Measurements from ENCODE around the gene CCDC88C. TPM values are rescaled to one million over a fixed set of nuclear protein-coding genes. Genes with fewer than 3 reads are reported as not detected.

The CCDC88C gene
- total RNA-seq, 1 donor from 2014 or later, result 16.4 TPM

DNA sequence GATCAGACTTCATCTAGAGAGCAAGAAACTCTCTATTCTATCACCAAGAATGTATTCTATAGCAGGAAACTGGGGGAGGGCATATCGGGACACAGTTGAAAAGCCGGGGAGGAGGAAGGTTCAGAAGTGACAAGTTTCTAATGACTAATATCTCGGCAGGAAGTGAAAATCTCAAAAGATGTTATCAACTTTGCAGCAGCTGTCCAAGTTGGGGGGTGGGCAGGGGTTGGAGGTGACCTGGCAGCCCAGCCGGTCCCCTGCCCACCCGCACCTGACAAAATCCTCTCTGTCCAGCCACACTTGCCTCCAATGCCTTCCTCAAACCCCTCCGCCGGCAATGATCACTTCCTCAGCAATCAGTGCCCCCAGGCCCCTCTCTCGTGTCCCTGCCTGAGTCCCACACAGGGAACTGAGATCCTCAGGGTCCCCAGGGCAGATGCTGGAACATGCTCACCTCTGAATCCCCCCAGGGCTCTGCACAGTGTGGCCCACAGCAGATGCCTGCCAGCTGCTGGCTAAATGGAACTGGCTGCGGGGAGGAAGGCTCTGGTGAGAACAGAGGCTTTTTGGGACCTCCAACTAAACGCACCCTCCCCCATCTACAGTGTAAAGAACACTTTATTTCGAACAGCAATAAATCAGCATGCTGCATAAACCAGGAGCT is 43.9 kb downstream of the CCDC88C start:
- no peak overlapping the region for H3K4me3 ChIP-seq (ENCODE audit: low read depth, low read length)
- TF ChIP-seq, protein P1, sequence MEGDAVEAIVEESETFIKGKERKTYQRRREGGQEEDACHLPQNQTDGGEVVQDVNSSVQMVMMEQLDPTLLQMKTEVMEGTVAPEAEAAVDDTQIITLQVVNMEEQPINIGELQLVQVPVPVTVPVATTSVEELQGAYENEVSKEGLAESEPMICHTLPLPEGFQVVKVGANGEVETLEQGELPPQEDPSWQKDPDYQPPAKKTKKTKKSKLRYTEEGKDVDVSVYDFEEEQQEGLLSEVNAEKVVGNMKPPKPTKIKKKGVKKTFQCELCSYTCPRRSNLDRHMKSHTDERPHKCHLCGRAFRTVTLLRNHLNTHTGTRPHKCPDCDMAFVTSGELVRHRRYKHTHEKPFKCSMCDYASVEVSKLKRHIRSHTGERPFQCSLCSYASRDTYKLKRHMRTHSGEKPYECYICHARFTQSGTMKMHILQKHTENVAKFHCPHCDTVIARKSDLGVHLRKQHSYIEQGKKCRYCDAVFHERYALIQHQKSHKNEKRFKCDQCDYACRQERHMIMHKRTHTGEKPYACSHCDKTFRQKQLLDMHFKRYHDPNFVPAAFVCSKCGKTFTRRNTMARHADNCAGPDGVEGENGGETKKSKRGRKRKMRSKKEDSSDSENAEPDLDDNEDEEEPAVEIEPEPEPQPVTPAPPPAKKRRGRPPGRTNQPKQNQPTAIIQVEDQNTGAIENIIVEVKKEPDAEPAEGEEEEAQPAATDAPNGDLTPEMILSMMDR (conservative IDR thresholded peaks at IDR 0.05; ENCODE audit: low read depth, low read length), result no peak
- DNase-seq (ENCODE audit: low read depth), result no peak

DNA sequence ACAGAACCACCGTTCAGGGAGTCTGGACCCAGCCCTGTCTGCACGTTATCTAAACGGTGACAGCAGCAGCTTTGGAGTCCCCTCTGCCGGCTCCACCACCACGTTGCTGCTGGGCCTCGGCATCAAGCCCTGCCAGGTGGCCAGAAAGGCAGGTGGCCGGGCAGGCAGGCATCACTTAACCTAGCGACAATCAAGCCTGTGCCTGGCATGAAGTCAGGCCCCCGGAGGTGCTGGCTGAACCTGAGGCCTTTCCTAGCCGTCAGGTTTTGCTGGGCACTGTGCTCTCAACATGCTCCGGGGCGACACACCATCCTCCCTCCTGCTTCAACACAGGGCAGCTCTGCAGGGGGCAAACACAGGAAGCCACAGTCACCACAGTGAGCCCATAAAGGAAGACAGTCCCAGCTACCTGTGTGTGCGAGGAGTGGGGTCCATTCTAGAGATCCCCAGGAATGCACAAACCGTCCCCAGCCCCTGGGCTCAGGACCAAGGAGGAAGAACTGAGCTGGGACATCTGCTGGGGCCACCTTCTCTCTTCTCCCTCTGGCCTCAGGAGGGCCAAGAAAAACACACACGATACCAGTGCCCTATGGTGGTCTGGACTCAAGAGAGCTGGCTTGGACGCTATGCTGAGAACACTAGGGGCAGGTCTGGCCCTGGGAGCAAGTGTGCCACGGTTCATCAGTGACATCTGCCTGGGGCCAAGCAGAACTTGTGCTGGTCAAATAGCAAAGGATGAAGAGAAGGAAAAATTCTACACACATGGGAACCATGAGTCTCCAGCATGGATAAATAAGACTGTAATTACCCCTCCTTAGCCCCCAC is 44.7 kb downstream of the CCDC88C start:
- no peak for DNase-seq (ENCODE audit: low read depth)
- TF ChIP-seq, protein P1 (conservative IDR thresholded peaks at IDR 0.05; ENCODE audit: low read depth, low read length), result no peak
- no peak overlapping the region for H3K4me3 ChIP-seq (ENCODE audit: low read depth, low read length)

DNA sequence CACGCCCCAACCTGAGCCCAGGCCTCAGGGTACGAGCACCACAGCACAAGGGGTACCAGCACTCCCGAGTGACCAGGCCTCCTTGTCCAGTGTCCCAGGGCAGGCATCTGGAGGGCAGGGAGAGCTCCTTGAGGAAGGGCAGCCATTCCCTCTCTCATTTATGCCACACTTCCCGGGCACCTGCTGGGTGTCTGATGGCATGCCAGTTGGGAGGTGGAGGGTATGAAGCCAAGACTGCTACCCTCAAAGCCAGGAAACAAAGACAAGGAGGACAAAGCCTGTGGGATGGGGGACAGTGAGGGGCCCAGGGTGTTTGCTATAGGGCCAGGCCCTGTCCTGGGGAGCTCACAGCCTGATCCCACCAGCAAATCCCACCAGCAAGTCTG is 45.6 kb downstream of the CCDC88C start:
- no peak for DNase-seq (ENCODE audit: low read depth)
- TF ChIP-seq, protein P1 (conservative IDR thresholded peaks at IDR 0.05; ENCODE audit: low read depth, low read length), result no peak
- H3K4me3 ChIP-seq (ENCODE audit: low read depth, low read length), result no peak overlapping the region

DNA sequence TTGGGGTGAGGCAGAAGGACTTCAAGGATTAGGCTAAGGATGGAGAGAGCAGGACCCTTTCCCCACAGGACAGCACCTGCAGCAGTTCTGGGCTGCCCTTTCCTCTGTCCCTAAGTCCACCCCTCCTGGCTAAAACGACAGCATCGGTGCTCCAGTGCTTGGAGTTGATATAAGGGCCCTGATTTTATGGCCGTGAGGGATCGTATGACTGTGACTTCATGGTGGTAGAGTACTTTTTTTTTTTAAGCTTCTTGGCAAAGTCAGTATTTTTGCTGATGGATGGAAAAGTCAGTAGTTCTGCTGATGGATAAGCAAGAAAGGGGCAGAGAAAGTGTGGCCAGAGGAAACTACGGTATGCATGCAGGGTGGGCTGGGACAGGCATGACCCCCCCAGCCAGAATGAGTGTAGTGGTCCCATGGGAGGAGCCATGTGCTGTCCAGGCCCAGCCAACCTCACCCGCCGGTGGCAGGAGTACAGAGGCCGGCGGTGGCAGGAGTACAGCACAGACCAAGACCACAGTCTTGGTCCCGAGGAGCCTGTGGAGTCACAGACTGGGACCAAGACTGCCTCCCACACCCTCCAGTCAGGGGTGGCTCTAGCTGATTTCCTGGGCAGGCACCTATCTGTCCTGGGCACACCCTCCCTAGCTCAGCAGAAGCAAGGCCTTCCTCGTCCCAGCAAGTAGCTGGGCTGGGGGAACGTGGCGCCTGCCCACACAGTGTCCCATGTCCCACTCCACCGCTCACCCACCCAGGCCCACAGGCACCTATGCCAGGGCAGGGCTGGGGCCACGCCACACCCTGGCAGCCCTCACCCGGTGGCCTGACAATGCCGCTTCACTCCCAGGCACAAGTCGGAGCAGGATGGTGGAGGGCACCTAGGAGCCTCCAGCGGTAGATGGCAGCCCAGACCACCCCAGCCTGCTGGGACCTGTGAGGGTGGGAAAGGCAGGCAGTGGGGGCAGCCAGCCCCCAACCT is 46.3 kb downstream of the CCDC88C start:
- H3K4me3 ChIP-seq (ENCODE audit: low read depth, low read length), result no peak overlapping the region
- DNase-seq (ENCODE audit: low read depth), result no peak
- TF ChIP-seq, protein P1 (conservative IDR thresholded peaks at IDR 0.05; ENCODE audit: low read depth, low read length), result no peak

DNA sequence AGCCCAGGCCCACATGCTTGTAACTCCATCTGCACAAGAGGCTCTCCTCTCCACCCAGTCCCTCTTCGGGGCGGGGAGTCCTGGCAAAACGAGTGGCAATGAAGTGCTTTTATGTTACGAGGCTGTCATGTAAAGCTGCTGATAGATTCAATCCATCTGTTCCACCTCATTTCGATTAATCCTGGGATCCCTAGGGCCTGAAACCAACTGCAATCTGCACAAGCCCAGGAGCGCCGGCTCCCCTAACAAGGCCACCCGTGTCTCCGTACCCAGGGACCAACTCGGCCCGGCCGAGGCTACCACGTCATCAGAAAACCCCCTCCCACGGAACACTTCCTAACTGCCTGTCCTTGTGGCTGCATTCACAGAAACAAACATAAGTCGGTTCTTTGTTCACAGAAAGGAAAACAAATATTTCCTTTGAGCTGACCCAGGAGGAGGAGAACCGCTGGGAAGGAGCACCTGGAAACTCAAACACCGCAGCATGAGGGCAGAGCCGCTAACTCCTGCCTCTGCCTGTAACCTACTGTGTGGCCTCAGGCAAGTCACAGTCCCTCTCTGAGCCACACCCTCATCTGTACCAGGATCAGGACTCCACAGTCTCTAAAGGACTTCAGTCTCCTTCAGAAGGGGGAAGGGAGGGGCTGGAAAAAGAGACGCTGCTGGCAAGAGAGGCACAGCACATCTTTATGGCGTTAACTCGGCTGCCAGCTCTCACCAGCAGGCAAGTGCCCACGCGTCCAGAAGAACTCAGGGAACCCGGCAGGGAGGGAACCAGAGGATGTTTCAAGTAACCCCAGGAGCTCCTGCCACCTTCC is 47.8 kb downstream of the CCDC88C start:
- TF ChIP-seq, protein P1 (conservative IDR thresholded peaks at IDR 0.05; ENCODE audit: low read depth, low read length), result no peak
- DNase-seq (ENCODE audit: low read depth), result no peak
- H3K4me3 ChIP-seq (ENCODE audit: low read depth, low read length), result no peak overlapping the region
